Measurements from ENCODE around the gene MYO18B.

- TF ChIP-seq, protein P1, sequence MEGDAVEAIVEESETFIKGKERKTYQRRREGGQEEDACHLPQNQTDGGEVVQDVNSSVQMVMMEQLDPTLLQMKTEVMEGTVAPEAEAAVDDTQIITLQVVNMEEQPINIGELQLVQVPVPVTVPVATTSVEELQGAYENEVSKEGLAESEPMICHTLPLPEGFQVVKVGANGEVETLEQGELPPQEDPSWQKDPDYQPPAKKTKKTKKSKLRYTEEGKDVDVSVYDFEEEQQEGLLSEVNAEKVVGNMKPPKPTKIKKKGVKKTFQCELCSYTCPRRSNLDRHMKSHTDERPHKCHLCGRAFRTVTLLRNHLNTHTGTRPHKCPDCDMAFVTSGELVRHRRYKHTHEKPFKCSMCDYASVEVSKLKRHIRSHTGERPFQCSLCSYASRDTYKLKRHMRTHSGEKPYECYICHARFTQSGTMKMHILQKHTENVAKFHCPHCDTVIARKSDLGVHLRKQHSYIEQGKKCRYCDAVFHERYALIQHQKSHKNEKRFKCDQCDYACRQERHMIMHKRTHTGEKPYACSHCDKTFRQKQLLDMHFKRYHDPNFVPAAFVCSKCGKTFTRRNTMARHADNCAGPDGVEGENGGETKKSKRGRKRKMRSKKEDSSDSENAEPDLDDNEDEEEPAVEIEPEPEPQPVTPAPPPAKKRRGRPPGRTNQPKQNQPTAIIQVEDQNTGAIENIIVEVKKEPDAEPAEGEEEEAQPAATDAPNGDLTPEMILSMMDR (conservative IDR thresholded peaks at IDR 0.05): no peak
- no peak for TF ChIP-seq ZFX (IDR thresholded peaks at IDR 0.05)
These were observed 228.5 kb downstream of the MYO18B start for GRCh38 chr22:25970374-25970911.

Data from C4-2B (cell line).